SH-SY5Y (cell line): ENCODE results near the gene ST3GAL4.

Source experiments
- GATA2 ChIP-seq: IDR thresholded peaks from 2 replicates; pipeline ENCODE4 v1.6.1; 2011; ENCODE audit warnings: mild to moderate bottlenecking, low read depth, low read length
- GATA3 ChIP-seq: IDR thresholded peaks from 2 replicates; pipeline ENCODE4 v1.6.1; 2011; ENCODE audit warnings: low read depth, mild to moderate bottlenecking, low read length, moderate library complexity

DNA sequence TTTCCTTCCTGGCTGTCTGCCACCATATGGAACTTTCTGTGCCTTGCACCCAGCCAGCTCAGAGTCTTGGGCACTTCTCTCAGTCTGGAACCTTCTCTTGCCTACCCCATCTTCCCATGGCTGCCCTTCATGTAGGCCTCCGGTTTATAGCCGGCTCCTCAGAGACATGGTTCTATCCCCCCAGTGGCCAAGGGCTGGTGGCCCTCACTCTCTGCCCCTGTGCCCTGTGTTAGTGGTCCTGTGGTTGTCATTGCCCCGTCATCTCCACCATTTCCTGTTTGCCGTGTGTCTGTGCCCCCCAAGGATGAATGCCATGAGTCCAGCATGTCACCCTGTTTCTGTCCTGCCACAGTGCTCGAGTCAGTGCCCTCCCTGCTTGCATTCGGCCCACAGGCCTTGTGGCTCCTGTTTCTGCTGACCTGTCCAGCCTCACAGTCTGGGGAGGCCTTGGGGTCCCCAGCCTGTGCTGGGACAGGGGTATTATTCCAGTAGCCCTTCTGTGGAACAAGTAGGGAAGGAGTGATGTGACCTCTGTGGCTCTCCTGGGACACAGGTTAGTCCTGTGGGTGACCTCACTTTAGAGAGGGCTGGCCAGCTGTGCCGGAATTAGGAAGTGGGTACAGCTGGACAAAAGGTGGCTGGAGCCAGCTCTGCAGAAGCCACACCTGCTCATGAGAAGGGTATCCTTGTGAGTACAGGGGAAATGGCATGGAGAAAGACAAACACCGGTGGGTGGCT lies 30.7 kb downstream of the ST3GAL4 start:
- TF ChIP-seq GATA3 (no peak), GATA2 (no peak)
